Measurements from ENCODE around the gene STN1.

STN1 gene, protein sequence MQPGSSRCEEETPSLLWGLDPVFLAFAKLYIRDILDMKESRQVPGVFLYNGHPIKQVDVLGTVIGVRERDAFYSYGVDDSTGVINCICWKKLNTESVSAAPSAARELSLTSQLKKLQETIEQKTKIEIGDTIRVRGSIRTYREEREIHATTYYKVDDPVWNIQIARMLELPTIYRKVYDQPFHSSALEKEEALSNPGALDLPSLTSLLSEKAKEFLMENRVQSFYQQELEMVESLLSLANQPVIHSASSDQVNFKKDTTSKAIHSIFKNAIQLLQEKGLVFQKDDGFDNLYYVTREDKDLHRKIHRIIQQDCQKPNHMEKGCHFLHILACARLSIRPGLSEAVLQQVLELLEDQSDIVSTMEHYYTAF

DNA sequence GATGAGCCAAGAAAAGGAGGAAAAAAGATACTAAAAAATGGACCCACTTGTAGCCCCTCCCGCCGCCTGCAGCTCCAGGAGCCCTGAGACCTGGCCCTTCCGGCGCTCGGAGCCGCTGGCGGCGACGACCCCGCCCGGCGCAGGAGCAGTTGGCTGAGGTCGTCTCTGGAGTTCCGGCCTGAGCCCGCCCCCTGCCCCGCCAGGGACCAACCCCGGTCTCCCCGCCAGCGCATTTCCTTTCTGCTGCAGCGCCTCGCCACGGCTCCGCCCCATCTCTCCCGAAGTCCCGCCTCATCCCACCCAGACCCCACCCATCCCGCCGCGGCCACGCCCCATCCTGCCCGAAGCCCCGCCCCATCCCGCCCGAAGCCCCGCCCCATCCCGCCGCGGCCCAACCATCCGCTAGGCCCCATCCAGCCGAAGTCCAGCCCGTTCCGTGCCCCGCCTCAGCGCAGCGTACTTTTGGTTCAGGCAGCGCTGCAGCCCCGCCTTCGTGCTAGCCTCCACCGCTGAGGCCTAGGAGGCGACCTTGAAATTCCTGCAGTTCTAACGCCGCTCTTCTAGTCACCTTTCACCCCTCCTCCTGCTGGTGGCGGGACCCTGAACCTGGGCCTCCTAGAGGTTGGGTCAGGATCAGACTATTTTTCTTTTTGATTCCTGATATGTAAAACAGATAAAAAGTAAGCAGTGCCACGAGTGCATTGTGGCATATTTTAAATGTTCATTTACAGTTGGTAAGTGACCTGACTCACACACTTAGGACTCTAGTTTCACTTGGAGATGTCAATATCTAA lies at the start of gene STN1:
Gene STN1, minus strand, starts transcription at position 132 of the 794 bp plus-strand sequence. CDS start 590 bp downstream, outside the sequence.
- DNase-seq (ENCODE audit: low read depth), result peak; percentile 89
- peak within 1 kb of the TSS; percentile 71 for H3K4me3 ChIP-seq (ENCODE audit: low read depth, low read length)

DNA sequence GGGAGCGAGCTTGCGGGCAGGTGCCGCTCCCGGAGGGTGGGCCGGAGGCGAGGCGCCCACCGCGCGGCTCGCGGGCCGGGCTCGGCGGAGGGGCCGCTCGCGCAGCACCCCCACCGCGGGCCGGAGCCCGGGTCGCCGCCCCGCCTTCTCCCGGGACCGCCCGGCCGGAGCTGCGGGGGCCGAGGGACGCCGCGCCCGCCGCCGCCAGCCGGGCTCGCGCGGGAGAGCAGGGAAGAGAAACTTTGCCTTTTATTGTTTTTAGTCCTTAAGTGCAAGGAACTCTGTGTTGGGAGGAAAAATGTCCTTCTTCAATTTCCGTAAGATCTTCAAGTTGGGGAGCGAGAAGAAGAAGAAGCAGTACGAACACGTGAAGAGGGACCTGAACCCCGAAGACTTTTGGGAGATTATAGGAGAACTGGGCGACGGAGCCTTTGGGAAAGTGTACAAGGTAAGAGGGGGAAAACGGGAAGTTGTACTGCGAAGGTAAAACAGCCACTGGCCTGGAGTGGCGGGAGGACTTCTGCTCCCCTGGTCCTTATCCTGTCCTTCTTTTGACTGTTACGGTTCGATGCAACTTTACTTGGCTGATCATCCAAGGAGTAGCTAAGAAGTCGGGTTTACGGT lies 49.6 kb upstream of the STN1 start:
- no peak for DNase-seq (ENCODE audit: low read depth)
- H3K4me3 ChIP-seq (ENCODE audit: low read depth, low read length), result peak overlapping the region; percentile 64

DNA sequence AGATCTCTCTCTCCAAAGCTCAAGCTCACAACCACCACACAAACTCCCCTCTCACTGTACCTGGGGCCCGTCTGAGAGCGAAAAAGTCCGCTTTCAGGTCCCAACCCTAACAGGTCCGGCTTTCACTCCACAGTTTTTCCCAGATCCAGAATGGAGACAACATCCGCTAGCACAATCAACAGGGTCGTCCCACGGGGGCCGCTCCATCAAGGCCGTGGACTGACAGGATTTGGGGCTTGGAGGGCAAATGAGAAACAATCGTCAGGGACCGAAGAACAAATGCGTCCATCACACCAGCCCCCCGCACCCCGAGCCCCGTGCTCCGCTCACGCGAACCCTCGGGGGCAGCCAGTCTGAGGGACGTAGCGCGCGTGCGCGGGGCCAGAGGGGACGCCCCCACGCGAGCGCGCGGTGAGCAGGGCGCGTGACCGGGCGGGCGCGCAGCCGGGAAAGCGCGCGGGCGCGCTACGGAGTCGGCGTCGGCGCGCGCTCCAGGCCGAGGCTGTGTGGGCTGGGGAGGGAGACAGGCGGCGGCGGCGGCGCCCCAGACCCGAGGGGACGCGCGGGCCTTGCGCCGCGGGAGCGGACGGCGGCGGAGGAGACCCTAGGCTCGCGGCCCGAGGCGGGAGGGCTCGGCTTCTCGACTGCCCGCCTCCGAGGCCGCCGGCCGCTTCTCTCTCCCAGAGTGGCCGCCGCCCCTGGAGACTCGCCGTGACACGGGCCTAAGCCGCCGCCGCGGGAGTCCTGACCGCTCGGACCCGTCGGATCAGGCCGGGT lies 48.9 kb upstream of the STN1 start, which contains the start of gene SLK:
Gene SLK, plus strand, starts transcription at position 470 of the 777 bp plus-strand sequence. CDS start 606 bp downstream, outside the sequence.
- peak within 1 kb of the TSS; percentile 64 for H3K4me3 ChIP-seq (ENCODE audit: low read depth, low read length)
- peak; percentile 44 for DNase-seq (ENCODE audit: low read depth)

DNA sequence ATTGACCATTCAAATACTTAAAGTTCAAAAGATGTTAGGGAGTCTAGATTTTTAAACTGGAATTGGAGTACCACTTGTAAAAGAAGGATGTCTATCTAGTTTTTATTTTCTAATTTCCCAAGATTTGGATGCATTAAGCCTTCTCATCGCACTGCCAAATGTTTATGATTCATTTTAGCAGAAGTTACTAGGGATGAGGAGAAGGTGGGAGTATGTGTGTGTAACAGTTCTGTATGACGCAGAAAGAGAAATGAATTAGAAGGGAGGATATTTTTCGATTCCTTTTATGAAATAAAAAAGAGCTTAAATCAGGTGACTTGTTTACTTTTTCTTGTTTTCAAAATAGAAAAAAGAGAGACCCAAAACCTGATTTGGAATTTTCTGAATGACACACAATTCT lies 42.1 kb upstream of the STN1 start:
- no peak for DNase-seq (ENCODE audit: low read depth)

DNA sequence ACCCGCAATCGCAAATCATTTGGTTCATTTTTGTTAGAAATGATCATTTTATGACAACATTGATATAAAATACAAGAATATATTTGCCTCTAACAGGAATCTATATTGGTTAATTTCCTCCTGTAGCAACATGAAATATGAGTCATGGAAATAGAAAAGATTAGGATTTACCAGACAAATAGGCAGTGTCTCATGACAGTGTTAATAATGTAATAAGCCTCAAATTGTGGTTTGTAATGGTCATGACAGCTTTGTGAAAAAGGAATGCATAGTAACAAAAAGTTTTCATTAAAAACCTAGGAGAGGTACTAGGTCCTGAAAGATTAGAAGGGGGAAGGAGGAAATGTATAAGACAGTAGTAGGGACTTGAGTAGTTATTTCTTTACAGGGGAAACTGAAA lies 41.0 kb upstream of the STN1 start:
- no peak for DNase-seq (ENCODE audit: low read depth)
- no peak overlapping the region for H3K4me3 ChIP-seq (ENCODE audit: low read depth, low read length)

More for the DNA sequence above, 42.1 kb upstream of the STN1 start:
- H3K4me3 ChIP-seq (ENCODE audit: low read depth, low read length), result no peak overlapping the region

DNA sequence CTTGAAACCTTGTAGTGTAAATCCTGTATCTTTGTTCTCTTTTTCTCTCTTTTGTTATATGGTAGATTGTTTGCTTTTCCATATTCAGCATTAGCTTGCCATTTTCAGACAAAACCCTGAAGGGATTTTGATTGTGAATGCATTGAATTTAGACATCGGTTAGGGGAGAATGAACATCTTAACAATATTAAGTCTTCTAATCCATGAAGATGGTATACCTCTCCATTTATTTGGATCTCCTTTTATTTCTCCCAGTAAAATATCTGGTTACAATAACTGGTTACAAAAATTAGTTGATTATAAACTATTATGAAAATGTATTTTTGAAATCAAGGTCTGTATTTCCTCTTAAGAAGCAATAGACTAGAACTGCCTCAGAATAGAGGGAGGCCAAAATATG lies 36.6 kb upstream of the STN1 start:
- DNase-seq (ENCODE audit: low read depth), result no peak
- H3K4me3 ChIP-seq (ENCODE audit: low read depth, low read length), result no peak overlapping the region

DNA sequence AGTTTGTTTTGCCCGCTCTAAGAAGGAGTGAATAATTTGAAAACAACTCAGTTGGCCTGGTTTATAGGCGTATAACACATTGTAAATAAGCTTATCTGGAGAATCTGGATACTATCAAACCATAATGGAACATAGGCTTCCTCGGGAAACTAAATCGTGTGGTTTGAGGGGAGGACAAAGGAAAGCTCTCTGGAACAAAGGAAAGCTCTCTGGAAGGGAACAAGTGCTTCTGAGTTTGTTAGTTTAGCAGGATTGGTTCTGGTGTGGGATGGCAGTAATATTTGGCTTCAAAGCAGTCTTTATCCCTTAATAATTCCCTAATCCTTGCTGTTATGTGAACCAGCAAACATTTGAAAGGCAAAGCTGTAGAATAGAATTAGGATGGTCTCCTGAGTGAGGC lies 34.0 kb upstream of the STN1 start:
- H3K4me3 ChIP-seq (ENCODE audit: low read depth, low read length), result no peak overlapping the region
- DNase-seq (ENCODE audit: low read depth), result no peak

DNA sequence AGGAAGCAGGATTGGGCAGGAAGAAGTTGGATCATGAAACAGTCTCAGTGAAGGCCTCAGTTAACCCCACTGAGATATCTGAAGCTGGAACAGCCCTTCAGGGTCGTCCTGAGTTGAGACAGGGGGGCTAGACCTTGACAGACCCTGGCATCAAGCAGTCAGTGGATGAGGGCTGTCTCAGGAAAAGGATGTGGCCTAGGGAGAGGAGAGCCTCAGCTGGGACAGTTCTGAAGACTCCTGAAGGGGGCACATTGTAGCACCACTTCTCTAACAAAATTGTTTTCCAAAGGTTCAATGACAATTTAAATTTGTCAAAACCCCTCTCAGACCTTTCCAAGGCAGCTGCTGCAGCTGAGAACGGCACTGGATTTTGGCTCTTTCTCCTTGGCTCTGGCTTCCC lies 33.2 kb upstream of the STN1 start:
- no peak for DNase-seq (ENCODE audit: low read depth)
- no peak overlapping the region for H3K4me3 ChIP-seq (ENCODE audit: low read depth, low read length)

DNA sequence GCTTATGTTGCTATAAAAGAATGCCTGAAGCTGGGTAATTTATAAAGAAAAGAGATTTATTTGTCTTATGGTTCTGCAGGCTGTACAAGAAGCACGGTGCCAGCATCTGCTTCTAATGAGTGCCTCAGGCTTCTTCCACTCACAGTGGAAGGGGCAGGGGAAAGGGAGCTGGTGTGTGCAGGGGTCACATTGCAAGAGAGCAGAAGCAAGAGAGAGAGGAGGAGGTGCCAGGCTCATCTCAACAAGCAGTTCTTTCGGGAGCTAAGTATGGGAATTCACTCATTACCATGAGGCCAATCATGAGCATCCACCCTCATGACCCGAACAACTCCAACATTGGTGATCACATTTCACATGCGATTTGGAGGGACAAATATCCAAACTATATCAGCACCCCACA lies 31.7 kb upstream of the STN1 start:
- H3K4me3 ChIP-seq (ENCODE audit: low read depth, low read length), result no peak overlapping the region
- DNase-seq (ENCODE audit: low read depth), result no peak

DNA sequence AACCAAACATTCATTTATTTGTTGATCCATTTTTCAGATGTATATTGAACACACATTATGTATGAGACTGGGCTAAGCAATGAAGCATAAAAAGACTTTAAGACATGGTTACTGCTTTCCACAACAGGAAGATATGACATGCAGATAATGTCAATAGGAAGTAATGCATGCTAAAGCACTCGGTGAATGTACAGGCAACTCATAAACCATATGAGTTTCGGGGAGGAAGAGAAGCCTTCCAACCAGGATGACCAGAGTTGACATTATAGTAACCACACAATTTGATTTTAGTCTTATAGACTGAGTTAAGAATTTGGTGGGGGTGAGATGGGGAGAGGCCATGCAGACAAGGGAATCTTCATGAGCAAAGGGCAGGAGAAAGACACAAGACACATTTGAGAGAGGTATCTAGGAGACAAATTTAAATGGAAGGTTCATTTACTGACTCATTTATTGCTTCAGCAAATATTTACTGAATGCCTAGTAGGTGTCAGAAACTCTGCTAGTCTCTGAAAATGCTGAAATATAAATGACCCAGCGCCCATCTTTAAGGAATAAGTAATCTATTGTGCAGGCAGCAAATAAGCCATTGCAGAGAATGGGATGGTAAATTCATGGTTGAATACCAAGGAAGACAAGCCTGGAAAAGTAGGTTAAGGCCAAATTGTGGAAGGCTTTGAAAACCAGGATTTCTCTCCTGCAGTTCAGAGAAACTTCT lies 30.0 kb upstream of the STN1 start:
- no peak for DNase-seq (ENCODE audit: low read depth)
- no peak overlapping the region for H3K4me3 ChIP-seq (ENCODE audit: low read depth, low read length)

DNA sequence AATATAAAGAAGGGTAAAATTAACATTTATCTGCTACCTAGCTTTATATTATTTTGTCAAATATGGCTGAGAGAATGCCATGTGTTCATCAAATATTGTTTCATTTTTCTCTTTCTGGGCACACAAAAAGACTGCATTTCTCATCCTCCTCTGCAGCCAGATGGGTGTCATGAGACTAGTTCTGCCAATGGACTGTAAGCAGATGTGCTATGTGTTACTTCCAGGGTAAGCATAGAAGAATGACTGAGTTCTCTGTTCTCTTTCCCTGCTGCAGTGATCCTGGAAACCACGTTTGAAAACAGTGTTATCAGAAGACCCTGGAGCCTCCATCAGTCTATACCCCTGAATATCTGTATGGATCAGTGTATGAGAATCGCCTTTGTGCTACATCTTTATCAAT lies 24.9 kb upstream of the STN1 start:
- DNase-seq (ENCODE audit: low read depth), result no peak
- no peak overlapping the region for H3K4me3 ChIP-seq (ENCODE audit: low read depth, low read length)

DNA sequence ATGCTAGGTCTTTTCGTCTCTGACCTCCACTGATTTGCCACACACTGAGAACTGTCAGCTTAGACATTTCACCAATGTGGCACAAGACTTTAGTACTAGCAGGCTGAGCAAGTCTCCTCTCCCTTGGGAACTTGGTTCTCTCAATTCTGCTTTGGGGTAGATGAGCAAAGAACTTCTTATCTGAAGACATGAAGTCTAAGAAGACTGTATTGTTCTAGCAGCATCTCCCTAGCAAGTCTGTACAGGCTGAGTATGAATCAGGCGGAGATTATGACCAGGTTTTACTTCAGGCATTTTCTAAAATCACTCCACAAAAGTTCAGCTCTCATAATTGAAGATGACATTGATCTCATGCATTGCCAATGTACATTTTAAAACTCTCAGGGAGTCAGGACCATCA lies 23.8 kb upstream of the STN1 start:
- no peak overlapping the region for H3K4me3 ChIP-seq (ENCODE audit: low read depth, low read length)
- no peak for DNase-seq (ENCODE audit: low read depth)

DNA sequence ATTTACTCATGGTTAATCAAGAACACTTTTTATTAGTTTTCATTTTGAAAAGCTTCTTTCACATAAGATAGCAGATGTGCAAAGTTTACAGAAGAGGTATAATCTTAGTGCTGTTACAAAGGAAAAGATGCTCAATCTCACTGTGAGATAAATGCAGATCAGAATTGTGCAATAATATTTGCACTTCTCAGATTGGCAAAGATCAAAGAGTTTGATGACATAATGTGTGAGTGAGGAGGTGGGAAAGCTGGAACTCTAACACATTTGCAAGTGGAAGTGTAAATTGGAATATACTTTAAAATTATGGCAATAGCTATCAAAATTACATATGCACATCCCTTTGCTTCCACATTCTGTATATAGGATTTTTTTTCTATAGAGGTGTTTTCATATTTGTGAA lies 21.5 kb upstream of the STN1 start:
- no peak overlapping the region for H3K4me3 ChIP-seq (ENCODE audit: low read depth, low read length)
- DNase-seq (ENCODE audit: low read depth), result no peak

DNA sequence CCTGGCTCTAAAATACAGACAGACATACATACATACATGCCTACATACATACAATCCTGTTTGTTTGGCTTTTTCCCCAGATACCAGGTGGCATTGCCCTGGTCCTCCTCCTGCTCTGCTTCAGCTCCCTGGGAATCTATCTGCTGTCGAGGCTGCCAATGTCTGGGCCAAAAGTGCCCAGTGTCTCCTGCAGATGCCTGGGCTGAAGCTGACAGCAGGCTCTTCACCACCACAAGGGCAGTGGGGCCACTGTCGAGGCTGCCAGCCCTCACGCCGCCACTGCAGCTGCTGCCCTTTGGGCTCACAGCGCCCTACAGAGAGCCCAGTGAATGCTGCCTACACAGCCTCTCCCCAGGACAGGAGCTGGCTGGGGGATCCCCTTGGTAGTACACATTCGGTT lies 18.0 kb upstream of the STN1 start:
- DNase-seq (ENCODE audit: low read depth), result no peak
- H3K4me3 ChIP-seq (ENCODE audit: low read depth, low read length), result no peak overlapping the region

DNA sequence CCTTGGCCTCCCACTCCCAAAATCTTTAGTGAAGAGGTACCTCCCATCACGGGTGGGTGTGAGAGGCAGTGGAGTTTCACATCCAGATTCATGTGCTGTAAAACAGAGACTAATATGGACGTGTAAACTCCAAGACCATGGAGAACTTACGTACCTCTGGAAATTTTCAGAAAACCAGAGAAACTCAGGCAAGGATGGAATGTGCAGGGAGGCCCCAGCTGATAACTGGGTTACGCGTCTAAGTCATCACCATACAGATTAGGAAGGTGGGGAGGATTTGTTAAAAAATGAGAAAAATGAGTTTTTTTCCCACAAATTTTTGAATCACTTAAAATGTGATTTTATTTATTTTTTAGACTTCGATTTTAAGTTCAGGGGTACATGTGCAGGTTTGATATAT lies 16.3 kb upstream of the STN1 start:
- no peak overlapping the region for H3K4me3 ChIP-seq (ENCODE audit: low read depth, low read length)
- DNase-seq (ENCODE audit: low read depth), result no peak

DNA sequence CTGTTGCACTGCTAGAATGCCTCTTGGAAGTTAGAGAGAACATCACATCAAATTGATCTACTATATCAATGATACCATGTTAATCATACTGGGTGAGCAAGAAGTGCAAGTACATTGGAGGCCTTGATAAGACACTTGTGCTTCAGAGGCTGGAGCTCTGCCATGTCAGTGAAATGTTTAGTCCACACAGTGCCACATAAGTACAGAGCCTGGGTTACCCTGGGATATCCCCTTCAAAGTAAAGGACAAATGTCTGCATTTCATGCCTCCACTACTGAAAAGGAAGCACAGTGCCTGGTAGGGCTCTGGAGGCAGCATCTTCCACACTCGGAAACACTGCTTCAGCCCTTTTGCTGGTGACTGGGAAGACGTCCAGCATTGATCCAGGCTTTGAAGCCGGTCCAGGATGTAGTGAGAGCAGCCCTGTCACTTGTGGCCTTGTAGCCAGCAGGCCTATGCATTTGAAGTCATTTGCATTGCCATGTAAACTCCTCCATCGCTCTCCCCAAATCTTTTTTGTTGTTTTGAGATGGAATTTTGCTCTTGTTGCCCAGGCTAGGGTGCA lies 15.7 kb upstream of the STN1 start:
- H3K4me3 ChIP-seq (ENCODE audit: low read depth, low read length), result no peak overlapping the region
- no peak for DNase-seq (ENCODE audit: low read depth)

DNA sequence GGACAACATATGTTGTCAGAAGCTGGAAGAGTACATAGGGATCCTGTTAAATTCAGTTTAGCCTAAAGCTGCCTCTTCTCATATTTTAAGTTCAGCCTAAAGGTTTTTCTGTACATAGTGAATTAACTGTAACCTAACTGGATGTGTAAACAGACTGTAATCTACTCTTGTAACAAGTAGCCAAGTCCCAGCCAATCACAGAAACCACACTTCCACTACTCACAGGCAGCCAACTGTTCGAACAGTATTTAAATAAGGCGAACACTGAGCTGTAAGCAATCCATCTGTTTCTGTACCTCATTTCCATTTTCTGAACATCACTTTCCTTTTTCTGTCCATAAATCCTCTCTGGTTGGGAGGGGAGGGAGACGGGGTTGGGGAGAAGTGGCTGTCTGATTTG lies 15.0 kb upstream of the STN1 start:
- no peak overlapping the region for H3K4me3 ChIP-seq (ENCODE audit: low read depth, low read length)
- DNase-seq (ENCODE audit: low read depth), result no peak

DNA sequence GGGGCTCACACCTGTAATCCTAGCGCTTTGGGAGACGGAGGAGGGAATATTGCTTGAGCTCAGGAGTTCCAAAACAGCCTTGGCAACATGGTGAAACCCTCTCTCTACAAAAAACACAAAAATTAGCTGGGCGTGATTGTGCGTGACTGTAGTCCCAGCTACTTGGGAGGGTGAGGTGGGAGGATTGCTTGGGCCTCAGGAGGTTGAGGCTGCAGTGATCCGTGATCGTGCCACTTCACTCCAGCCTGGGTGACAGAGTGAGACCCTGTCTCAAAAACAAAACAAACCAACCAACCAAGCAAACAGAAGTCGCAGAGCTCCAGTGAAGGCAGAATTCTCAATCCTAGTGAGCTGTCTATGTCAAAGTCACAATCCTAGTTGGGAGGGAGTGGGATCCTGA lies 14.3 kb upstream of the STN1 start:
- DNase-seq (ENCODE audit: low read depth), result no peak
- no peak overlapping the region for H3K4me3 ChIP-seq (ENCODE audit: low read depth, low read length)

DNA sequence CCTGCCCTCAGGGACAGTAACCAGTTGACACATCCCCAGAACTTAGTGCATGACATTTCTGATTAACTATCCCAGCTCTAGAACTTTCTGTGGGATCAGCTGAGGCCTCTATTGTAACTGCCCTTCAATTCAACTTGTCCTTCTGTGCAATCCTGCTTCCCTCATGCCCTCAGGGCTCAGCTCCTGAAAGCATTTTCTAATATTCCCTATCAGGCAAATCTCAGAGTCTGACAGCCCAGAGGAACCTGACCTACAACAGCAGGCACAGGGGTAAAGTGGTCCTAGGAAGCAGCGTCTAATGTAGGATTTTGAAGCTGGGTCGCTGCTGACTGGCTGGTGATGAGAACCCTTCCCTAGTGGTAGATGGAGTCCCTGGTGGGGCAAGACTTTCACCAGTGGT lies 13.6 kb upstream of the STN1 start:
- DNase-seq (ENCODE audit: low read depth), result no peak
- H3K4me3 ChIP-seq (ENCODE audit: low read depth, low read length), result no peak overlapping the region

Data from skeletal muscle cell (primary cell).